Suprapubic skin (tissue), 3 donors: ENCODE measurements around the gene DENND1C.

Source experiments
- EP300 ChIP-seq: sonication (generic); formaldehyde crosslinking; IDR thresholded peaks from one replicate; pipeline ENCODE4 v1.6.1; 2017; ENCODE audit warnings: antibody characterized with exemption
- TF ChIP-seq, protein P1 (sequence below), 2 donors: fragments of 200-600 bp in 1 of 2; fragments of 450-650 bp in 1 of 2; sonication (generic) in 1 of 2; IDR thresholded peaks; one replicate each; pipeline ENCODE4 v1.5.1; 2016 to 2019; ENCODE audit warnings: antibody characterized with exemption in 2 of 2, mild to moderate bottlenecking in 1 of 2, moderate library complexity in 1 of 2

- no peak for TF ChIP-seq EP300
- TF ChIP-seq, protein P1, sequence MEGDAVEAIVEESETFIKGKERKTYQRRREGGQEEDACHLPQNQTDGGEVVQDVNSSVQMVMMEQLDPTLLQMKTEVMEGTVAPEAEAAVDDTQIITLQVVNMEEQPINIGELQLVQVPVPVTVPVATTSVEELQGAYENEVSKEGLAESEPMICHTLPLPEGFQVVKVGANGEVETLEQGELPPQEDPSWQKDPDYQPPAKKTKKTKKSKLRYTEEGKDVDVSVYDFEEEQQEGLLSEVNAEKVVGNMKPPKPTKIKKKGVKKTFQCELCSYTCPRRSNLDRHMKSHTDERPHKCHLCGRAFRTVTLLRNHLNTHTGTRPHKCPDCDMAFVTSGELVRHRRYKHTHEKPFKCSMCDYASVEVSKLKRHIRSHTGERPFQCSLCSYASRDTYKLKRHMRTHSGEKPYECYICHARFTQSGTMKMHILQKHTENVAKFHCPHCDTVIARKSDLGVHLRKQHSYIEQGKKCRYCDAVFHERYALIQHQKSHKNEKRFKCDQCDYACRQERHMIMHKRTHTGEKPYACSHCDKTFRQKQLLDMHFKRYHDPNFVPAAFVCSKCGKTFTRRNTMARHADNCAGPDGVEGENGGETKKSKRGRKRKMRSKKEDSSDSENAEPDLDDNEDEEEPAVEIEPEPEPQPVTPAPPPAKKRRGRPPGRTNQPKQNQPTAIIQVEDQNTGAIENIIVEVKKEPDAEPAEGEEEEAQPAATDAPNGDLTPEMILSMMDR (IDR thresholded peaks at IDR 0.05): no peak
Measured at GRCh38 chr19:6440905-6441304, 40.7 kb downstream of the DENND1C start.
